CD4-positive, alpha-beta T cell treated with Interleukin-4 for 4 hours (primary cell): ENCODE data around the gene ZNF32.
"Not testable (repeated sequence)": the region's sequence is repeated elsewhere in the genome, so short reads cannot be mapped to it uniquely, and the experiment has no call there.

Source experiments
- DNase-seq: peaks from one replicate; pipeline ENCODE4 v3.0.0-alpha.2; 2020

ZNF32 gene

DNA sequence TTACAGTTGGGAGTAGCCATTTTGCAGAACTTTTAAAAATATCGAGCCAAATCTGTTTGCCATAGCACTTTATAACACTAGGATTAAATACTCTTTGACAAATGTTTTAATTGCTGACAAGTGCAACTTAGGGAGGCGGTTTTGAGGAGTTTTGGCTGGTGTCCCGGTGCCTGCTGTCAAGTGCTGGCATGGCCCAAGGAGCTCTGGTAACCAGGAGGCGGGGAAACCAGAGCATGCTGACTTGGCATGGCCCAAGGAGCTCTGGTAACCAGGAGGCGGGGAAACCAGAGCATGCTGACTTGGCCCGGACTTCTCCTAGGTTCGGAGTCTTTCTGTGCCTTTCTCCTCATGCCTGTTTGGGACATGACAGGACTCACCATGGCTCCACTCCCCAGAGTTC is 30.8 kb upstream of the ZNF32 start:
- no peak for DNase-seq

DNA sequence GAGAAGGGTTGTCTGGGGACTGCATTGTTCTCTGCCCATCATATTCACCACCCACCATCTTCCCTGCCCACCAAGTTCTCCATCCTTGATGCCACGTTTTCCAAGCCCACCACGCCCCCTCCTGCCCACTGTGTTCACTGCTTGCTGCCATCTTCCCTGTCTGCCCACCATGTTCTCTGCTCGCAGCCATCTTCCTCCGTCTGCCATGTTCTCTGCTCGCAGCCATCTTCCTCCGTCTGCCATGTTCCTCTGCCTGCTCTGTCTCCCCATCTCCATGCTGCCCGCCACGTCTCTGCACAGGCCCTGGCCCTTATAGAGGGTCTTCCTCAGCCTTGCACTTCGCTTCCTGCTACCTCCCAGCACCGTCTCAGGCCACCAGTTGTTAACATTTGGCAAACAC is 30.0 kb upstream of the ZNF32 start:
- DNase-seq, result no peak

DNA sequence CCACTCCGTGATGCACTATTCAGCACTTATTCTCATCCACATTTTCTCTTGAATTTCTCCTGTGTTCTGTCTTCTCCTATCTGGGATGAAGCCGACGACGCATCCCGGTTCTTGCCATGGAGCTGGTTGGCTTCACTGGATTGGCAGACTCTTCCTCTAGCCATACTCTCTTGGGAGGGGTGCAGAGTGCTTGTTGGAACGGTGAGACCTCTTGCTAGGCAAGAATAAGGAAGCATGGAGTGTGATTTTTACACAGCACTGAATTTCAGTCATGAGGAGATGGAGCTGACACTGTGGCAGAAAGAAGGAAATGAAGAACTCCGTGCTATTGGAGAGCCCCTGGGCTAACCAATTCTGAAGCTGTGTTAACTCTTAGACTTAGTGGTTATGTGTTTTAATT is 28.2 kb upstream of the ZNF32 start:
- DNase-seq, result no peak

DNA sequence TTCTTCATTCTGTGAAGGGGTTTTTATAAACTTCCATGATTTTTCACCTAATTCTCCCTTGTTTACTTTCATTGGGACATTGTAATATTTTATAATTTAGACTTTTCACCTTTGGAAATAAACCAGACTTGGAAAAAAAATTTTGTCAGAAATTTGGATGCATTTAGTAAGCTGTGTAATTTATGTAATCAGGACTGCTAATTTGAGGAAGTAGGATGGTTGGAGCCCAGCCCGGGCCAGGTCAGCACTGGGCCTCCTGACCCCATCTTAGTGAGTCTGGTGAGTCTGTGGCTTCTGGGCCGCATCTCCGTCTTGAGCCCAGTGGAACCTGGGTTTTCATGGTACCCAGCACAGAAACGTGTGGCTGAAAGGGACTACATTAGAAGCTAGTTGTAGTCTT is 27.6 kb upstream of the ZNF32 start:
- no peak for DNase-seq

DNA sequence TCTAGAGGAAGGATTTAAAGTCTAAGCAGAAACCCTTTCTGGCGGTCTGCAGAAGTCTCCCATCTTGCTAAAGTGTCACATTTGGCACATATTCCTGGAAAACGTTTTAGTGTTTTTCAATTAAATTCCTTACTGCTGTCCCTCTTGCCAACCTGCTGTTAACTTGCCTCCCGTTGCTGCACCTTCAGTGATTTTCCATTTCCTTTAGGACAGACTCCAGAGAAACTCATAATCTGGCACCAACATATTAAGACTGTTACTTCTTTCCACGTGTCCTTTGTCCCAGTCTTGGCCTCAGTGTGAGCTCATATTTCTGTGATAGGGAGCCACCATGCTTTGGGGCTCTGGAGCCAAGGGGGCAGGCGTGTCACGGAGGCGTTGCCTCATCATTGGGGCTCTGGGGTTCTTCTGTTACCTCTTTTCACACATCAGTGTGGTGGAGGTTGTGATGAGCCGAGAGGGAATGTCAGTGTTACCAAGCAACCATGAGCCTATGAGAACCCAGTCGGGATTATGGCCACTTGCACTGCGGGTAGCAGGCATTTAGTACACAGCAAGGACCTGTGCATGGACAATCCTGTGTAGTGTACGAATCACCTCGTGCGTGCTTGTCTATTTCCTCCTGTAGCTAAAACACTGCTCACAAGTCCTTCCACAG is 26.0 kb upstream of the ZNF32 start:
- no peak for DNase-seq

DNA sequence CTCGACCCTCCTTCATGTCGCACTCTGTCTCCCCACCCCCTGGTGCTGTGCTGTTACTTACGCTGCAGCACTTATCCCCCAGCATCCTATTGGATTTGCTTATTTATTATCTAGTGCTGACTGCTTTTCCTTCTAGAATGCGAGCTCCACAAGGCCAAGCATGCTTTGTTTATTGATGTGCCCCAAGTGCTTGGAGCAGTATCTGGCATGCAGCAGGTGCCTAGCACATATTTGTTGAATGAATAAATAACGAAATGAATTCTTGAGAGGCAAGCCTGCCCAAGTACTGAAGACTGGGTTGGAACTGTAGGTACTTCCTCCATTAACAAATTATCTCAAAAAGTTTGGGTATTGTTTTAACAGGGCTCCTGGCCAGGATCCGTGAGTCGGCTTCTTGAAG is 24.8 kb upstream of the ZNF32 start:
- DNase-seq, result no peak

DNA sequence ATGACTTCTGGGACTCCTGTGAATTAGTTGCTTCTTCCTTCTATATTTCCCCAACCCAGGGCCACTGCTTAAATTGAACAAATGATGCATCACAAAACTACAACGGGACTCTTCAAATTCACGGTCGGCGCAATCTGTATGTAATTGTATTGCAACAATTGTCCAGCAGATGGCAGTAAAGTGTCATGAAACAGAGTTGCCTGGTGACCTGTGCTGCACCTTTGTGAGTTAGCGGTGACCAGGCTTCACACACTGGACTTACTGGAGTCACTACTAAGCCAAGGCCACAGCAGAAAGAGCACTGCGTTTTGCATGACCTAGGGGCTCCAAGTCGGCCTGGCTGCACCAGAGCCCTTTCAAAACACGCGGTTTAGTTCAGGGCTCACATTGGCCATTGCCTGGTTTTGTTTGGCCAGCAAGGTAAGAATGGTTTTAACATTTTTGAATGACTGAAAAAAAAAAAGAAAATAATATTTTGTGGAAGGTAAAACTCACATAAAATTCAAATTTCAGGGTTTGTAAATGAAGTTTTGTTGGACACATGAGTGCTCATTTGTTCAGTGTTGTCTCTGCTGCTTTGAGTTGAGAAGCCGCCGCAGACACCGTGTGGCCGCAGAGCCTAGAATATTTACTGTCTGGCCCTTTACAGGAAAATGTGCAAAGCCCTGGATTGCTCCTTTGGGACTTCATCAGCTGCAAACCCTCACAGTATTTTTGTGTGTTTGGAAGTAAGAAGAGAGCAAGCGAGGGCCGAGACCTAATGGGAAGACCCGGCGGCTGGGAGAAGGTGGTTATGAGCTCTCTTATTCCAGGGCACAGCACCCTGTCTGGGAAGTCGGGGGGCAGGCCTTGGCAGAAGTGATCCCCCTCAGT is 23.2 kb upstream of the ZNF32 start:
- DNase-seq, result peak; percentile 65

DNA sequence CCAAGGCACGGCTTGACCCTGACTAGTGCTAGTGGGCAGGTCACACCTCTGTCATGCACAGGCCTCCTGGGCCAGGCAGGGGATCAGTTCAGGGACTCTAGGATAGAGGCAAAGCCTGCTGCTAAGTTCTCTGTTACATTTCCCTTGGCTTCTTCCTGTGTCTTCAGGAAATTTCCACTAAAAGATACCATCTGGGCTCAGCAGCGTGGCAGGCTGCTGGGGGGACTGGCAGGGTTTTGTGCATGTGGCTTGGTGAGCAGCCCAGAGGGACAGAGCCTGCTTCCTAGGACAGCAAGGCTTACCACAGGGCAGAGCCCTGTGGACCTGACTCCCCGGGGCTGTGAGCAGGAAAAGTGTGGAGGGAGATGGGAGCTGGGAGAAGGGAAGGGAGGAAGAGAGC is 20.7 kb upstream of the ZNF32 start:
- no peak for DNase-seq

DNA sequence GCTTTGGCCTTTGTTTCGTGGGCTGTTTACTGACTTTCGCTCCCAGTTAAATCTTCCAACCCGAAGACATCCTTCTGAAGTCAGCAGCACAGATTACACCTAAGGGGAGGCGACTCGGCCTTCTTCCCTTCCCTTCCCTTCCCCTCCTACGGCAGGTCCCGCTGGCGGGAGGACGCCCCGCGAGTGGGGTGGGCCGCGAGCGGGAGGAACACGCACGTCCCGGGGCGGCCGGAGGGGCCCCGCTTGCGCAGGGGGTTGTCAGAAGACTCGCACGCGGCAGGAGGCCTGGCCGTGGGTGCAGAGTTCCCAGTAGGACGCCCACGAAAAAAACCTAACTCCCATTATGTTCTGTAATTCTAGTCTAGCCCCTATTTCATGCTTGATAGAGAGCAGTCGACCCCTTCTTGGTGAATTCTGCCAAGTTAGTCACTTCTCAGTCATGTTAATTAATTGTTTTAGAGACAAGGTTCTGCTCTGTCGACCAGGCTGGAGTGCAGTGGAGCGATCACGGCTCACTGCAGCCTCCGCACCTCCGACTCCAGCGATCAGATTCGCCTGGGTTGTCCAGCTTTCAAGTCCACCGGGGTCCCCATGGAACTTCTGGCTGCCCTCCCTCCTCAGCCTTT is 19.2 kb upstream of the ZNF32 start:
- no peak for DNase-seq

DNA sequence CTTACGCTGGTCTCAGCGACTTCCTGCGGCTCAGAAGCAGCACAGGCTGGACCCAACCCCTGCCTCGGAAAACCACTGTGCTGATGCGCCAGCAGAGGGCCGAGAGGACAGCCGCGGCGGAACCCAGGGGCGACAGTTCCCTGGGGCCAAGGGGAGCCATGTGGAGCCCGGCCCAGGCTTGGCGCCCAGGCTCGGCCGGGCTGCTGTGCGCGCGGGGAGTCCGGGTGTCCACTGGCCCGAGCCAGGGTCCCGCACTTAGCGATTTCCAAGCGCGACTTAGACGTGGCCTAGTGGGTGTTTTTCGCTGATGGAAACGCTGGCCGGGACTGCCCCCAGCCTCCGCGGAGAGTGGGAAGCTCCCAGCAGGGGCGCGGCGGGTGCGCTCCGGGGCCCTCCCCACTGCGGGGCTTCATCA is 18.6 kb upstream of the ZNF32 start:
- no peak for DNase-seq

DNA sequence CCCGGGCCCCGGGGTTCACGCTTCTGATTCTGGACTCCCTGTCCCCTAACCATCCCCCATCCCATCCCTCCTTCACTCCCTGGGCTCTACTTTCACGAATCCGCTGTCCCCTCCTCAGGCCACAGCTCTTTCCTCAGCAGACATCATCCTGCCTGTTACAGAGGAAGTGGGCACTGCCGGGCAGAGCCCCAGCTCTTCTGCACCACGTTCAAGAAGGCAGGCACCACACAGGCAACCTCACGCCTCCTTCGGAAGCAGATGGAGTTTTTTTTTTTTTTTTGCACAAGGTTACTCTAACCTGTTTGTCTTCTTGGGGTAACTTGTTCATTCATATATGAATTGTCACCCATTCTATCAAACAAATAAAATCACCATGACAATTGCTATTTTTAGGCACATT is 17.9 kb upstream of the ZNF32 start:
- no peak for DNase-seq

DNA sequence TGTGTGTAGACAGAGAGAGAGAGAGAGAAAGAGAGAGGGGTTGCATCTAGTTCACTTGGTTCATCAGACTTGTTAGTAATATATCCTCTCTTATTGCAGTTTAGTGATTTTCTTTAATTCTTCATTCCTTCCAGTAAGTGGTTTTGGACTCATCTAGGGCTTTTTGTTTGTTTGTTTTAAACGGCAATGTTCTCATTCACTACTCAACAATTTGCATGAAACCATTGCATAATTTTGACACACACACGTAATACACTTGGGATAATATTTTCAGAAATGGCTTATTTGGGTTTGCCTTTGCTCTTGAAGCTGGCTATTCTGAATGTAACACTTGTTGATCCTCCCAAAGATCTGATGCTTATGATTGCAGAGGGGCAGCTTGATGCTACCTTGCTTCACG is 16.4 kb upstream of the ZNF32 start:
- DNase-seq, result no peak

DNA sequence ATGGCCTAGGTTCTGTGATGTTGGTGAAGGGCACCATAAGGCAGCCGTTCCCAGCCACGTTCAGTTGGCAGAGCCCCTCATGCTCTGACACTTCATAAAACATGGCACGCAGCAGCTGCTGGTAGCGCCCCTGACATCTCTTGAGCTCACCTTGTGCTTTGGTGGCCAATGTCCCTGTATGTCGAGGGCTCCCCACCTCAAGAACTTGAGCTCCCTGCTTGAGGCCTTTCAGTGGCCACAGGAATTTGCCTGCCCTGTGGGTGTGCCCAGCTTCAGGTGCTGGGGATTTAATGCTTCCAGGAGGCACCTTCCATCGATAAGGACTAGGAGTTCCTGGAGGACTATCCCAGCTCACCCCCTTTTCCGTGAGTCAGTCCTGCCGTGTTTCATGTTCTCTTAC is 9.5 kb upstream of the ZNF32 start:
- no peak for DNase-seq

DNA sequence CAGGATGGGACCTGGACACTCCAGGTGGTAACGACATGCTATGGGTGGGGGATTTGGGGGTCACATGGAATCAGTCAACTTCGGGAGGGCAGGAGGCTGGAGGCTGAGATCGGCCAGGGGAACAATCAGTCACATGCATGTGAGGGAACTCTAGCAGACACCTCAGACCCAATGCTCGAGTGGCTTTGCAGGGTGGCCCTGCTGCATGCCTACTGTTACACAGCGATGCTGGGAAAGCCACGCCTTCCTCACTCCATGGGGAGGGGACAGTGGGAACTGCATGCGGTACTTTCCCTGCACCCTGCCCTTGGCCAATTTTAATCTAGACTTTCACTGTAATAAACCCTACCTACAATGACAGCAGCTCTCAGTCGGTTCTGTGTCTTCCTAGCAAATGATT is 6.6 kb upstream of the ZNF32 start:
- no peak for DNase-seq

DNA sequence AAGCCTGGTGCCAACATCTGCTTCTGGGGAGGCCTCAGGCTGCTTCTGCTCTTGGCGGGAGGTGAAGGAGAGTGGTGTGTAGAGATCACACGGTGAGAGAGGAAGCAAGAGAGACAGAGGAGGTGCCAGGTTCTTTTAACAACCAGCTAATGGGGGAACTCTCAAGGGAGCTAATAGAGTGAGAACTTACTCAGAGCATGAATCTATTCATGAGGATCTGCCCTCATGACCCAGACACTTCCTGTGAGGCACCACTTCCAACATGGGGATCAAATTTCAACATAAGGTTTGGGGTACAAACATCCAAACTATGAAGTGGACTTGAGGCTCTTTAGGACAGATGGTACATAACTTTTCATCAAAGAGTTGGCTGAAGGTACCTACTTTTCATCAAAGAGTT is 5.1 kb upstream of the ZNF32 start:
- DNase-seq, result no peak

DNA sequence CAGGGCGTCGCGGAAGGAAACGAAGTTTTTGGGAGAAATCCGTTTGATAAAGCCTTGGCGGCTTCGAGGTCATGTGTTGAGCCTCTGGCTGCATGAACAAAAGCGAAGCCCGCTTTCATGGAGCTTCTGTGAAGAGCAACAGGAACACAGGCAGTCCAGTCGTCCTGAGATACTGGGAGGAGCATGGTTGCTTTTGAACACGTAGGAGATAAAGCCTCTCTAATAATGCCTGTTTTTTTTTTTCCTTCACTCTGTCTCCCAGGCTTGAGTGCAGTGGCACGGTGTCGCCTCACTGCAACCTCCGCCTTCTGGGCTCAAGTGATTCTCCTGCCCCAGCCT is 473 bp upstream of the ZNF32 start:
- DNase-seq, result no peak

DNA sequence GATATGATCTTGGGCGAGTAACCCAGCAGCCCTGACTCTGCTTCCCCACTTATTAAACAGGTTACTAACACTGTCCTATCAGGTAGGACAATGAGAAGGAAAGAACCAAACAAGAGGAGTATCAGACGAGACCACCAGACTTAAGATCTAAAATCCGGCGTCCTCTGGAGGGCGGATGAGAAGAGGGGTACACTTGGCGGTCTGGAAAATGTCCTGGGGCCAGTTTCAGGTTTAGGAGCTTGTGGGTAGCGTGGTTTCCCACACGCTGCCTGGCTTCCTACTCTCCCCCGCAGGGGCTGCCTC is 635 bp downstream of the ZNF32 start:
- DNase-seq, result peak; percentile 16

DNA sequence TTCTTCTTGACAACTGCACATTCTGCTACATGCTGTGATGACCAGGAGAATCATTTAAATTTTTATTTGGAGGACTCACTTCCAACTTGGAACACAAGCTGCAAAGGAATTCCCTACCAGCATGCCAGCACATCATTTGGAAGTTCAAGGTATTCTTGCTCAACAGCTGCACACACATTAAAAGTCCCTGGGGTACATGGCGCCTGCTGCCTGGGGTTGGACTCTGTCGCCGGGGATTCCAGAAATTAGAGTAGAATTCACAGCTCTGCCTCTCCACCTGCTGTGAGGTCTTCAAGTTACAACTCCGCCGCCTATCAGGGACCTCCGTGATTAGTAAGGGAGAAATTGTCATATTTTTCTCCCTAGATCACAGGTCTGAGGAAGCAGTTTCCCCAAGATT is 1.1 kb downstream of the ZNF32 start:
- DNase-seq, result no peak

DNA sequence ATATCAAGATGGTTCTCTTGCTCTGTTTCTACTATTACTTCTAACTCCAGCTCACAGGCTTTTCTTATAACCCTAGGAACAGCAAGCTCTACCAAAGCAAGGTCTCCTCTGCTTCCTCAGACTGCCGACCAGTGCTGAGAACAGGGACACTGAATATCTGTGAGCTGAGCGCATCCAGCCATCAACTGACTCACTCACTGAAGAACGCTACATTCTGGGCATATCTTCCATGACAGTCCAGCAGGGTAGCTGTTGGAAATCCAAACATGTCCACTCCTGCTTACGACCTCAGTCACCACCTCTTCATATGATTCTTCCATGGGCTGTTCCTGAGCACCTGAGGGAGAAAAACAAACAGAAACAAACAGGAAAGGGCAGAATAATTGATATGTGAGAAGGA is 2.8 kb downstream of the ZNF32 start:
- no peak for DNase-seq

DNA sequence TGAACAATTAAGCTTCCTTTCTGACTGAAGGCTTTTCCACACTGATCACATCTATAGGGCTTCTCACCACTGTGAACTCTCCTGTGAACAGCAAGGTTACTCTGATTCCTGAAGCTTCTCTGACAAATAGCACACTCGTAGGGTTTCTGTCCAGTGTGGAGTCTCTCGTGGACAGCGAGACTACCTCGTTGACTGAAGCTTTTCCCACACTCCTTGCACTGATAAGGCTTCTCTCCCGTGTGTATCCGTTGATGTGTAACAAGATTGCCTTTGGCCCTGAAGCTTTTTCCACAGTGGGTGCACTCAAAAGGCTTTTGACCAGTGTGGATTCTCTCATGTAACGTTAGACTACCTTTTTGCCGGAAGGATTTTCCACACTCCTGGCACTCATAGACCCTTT is 4.4 kb downstream of the ZNF32 start:
- DNase-seq, result no peak

DNA sequence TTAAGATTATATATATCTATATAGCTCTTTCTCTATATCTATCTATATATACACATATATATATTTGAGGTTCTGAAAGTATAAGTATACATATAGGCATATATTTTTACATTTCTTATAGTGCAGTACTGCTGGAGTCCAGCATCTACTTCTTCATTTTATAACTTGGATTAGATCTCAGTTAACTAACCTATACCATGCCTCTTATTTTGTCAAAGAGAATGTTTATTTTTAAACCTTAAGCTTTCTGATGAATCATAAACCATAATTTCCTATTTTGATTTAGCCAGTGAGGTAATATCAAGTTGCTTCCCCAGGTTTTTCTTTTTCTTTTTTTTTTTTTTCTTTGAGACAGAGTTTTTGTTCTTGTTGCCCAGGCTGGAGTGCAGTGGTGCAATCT is 8.1 kb downstream of the ZNF32 start:
- no peak for DNase-seq

DNA sequence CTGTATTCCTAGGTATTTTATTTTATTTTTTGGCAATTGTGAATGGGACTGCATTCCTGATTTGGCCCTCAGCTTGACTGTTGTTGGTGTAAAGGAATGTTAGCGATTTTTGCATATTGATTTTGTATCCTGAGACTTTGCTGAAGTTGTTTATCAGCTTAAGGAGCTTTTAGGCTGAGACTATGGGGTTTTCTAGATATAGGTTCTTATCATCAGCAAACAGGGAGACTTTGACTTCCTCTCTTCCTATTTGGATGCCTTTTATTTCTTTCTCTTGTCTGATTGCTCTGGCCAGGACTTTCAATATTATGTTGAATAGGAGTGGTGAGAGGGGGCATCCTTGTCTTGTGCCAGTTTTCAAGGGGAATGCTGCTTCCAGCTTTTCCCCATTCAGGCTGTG is 12.9 kb downstream of the ZNF32 start:
- DNase-seq, result not testable (repeated sequence)

DNA sequence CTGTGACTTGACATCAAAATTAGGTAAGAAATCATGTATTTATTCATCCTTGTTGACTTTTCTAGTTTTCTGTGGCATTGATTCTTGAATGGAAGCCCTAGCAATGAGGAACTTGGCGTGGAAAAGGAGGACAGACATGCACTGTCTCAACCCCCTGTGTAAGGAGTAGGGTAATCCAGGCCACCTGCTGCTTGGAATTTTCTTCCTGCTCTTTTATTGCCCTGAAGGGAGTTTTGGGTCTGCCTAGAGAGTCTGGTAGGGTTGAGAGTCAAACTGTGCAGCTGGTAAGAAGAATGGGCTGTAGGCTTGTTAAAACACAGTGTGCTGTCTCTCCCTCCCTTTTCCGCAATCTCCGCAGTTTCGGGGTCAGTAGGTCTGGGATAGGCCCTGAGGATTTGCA is 19.7 kb downstream of the ZNF32 start:
- no peak for DNase-seq

DNA sequence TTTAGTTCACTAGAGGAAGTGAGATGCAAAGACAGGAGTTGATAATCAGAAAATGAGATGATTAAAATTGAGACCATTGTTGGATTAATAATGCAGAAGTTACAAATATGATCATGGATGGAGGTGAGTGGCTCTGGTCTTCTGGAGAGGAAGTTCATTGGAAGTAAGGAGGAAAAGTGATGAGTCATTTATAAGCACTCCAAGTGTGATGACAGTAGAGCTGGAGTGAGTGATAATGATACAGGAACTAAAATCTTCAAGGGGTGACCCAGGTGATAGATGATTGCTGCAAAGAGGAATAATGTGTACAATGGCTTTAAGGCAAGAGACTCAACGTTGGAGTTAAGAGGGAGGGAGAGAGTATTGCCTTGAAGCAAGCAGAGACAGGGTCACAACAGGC is 20.7 kb downstream of the ZNF32 start:
- no peak for DNase-seq

DNA sequence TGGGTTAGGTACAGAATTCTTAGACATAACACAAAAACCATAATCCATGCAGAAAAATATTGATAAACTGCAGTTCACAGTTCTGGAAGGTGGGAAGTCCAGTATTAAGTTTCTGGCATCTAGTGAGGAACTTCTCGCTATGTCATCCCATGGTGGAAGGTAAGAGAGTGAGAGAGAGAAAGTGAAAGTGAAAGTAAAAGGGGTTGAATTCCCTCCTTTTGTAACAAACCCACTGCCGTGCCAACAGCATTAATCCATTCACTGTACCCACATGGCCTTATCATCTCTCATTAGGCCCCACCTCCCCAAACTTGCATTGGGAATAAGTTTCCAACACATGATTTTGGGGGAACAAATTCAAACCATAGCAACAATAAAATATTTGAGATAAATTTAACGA is 25.3 kb downstream of the ZNF32 start:
- DNase-seq, result peak; percentile 29
